ENCODE data around the gene CCDC106.

CCDC106 gene

GRCh38 chr19:55614711-55615542 is 33.1 kb upstream of the CCDC106 start:
- no peak for DNase-seq

- no peak for DNase-seq
These were observed 32.2 kb upstream of the CCDC106 start for GRCh38 chr19:55615543-55616394.

GRCh38 chr19:55616395-55616875 is 31.6 kb upstream of the CCDC106 start:
- no peak for DNase-seq

- DNase-seq, result no peak
These were observed 30.6 kb upstream of the CCDC106 start for GRCh38 chr19:55617426-55617825.

GRCh38 chr19:55618426-55618825 is 29.6 kb upstream of the CCDC106 start:
- DNase-seq, result no peak

- DNase-seq, result no peak
These were observed 28.7 kb upstream of the CCDC106 start for GRCh38 chr19:55619286-55619685.

GRCh38 chr19:55620410-55621204 is 27.4 kb upstream of the CCDC106 start:
- DNase-seq, result peak; percentile 44

GRCh38 chr19:55621205-55621672 is 26.8 kb upstream of the CCDC106 start:
- DNase-seq, result no peak

- no peak for DNase-seq
These were observed 26.3 kb upstream of the CCDC106 start for GRCh38 chr19:55621673-55622231.

- DNase-seq, result no peak
These were observed 25.6 kb upstream of the CCDC106 start for GRCh38 chr19:55622242-55622969.

- no peak for DNase-seq
These were observed 24.9 kb upstream of the CCDC106 start for GRCh38 chr19:55623130-55623529.

- no peak for DNase-seq
These were observed 24.5 kb upstream of the CCDC106 start for GRCh38 chr19:55623561-55623960.

- DNase-seq, result peak; percentile 93
These were observed 23.7 kb upstream of the CCDC106 start, which contains the start of gene ZNF784 for GRCh38 chr19:55624109-55625003. TSS of gene ZNF784 (minus strand) at chr19:55624566. CDS start at chr19:55624561, 5 bp downstream.

GRCh38 chr19:55625004-55625326 is 23.0 kb upstream of the CCDC106 start:
- DNase-seq, result no peak

- peak; percentile 52 for DNase-seq
These were observed 21.7 kb upstream of the CCDC106 start for GRCh38 chr19:55626350-55626749.

GRCh38 chr19:55632463-55632834 is 15.6 kb upstream of the CCDC106 start:
- peak; percentile 88 for DNase-seq

- no peak for DNase-seq
These were observed 14.2 kb upstream of the CCDC106 start for GRCh38 chr19:55633861-55634260.

- peak; percentile 37 for DNase-seq
These were observed 12.7 kb upstream of the CCDC106 start for GRCh38 chr19:55635334-55635717.

- no peak for DNase-seq
These were observed 12.1 kb upstream of the CCDC106 start for GRCh38 chr19:55635856-55636440.

GRCh38 chr19:55636723-55637122 is 11.3 kb upstream of the CCDC106 start:
- DNase-seq, result no peak
